Right kidney (tissue), 1 donor: ENCODE results near the gene RAB5A.
"Not testable (repeated sequence)": the region's sequence is repeated elsewhere in the genome, so short reads cannot be mapped to it uniquely, and the experiment has no call there.

ENCODE experiments used
- DNase-seq: peaks from one replicate; pipeline ENCODE4 v3.0.0-alpha.2; 2016

RAB5A gene

GRCh38 chr3:20022954-20023622 lies 76.2 kb downstream of the RAB5A start:
- no peak for DNase-seq

DNA sequence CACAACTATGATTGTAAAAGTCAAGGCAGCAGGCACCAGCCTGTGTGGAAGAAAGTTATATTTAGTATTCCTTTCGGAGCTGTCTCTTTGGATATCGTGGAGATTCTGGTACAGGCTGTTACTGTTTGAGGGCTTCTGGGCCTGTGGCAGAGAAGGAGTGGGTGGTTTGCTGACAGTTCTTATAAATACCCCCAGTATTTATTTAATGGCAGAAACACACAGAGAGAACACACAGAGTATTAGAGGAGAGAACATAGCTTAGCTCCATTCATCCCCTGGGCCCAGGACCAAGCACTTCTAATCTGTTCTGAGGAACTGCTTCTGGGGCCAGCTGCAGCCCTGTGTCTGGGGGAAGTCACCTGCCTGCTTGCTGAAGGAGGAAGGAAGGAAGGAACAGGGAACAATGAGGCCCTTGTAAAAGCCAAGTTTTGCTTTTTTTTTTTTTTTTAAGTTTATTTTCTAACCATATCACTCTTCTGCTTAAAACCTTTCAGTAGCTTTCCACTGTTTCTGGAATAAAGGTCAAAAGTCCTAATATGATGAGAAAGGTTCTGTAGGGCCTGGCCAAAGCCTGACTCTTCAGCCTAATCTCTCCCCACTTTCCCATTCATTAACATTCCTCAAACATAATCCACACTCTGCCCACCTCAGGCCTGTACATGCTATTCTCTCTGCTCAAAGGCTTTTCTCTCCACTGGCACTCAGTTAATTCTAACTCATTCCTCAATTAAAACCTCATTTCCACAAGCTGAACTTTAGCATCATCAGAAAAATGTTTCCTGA lies 76.9 kb downstream of the RAB5A start:
- no peak for DNase-seq

DNA sequence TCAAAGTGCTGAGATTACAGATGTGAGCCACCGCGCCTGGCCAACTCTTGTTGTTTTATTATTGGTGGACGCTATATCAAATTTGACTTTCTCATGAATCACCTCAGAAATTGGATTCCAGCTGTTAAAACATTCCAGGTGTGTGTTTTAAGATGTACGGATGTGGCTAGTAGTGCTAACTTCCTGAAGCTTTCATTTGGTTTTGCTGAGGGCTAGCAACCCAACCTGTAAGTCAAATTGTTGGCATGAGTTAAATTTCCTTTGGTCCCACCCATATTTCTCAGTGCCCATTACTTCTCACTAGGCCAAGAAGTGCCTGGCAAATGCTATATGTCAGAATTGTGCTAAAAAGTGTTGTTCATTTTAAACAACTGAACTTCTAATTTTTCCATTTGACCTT lies 80.2 kb downstream of the RAB5A start:
- DNase-seq, result no peak

- no peak for DNase-seq
Observed at GRCh38 chr3:20028905-20029331, 82.0 kb downstream of the RAB5A start.

DNA sequence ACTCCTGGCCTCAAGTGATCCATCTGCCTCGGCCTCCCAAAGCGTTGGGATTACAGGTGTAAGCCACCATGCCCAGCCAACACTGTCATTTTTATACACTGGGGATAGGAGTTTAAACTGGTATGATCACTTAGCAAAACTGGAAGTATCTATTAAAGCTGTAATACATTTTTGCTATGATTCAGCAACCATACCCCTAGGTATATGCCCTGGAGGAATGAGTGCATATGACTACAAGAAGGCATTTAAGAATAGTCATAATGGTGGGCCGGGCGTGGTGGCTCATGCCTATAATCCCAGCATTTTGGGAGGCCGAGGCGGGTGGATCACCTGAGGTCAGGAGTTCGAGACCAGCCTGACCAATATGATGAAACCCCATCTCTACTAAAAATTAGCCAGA lies 85.0 kb downstream of the RAB5A start:
- not testable (repeated sequence) for DNase-seq
